Subcutaneous abdominal adipose tissue (tissue), 5 donors: ENCODE results near the gene R3HDML.
"Not testable (repeated sequence)": the region's sequence is repeated elsewhere in the genome, so short reads cannot be mapped to it uniquely, and the experiment has no call there.

Source experiments
- H3K27ac ChIP-seq: one replicate; pipeline ENCODE4 v1.7.0; 2013; ENCODE audit warnings: low read depth, mild to moderate bottlenecking, inconsistent platforms, low read length, moderate library complexity
- H3K27me3 ChIP-seq, 5 donors: one replicate each; pipeline ENCODE4 v1.7.0; 2013; ENCODE audit warnings: low read length in 5 of 5, inconsistent platforms in 1 of 5; ENCODE audit not compliant: control insufficient read depth in 5 of 5, insufficient read depth in 4 of 5
- H3K36me3 ChIP-seq, 5 donors: one replicate each; pipeline ENCODE4 v1.7.0; 2013; ENCODE audit warnings: low read length in 5 of 5; ENCODE audit not compliant: control insufficient read depth in 5 of 5, insufficient read depth in 5 of 5
- H3K4me1 ChIP-seq, 5 donors: one replicate each; pipeline ENCODE4 v1.7.0; 2013; ENCODE audit warnings: low read length in 5 of 5, mild to moderate bottlenecking in 3 of 5, moderate library complexity in 1 of 5; ENCODE audit not compliant: control insufficient read depth in 5 of 5, insufficient read depth in 5 of 5
- H3K4me3 ChIP-seq, 5 donors: one replicate each; pipeline ENCODE4 v1.7.0; 2013; ENCODE audit warnings: low read length in 5 of 5, low read depth in 1 of 5
- H3K9ac ChIP-seq, 5 donors: one replicate each; pipeline ENCODE4 v1.7.0; 2013; ENCODE audit warnings: low read length in 5 of 5, mild to moderate bottlenecking in 4 of 5, moderate library complexity in 3 of 5
- H3K9me3 ChIP-seq, 5 donors: one replicate each; pipeline ENCODE4 v1.7.0; 2013; ENCODE audit warnings: low read length in 5 of 5; ENCODE audit not compliant: control insufficient read depth in 5 of 5
- donor health status: healthy.
- donor health status: healthy.
- donor health status: healthy.
- donor health status: healthy.
- donor health status: healthy.

R3HDML gene

GRCh38 chr20:44327748-44328147 lies 9.1 kb upstream of the R3HDML start:
- not testable (repeated sequence) for H3K9ac ChIP-seq, H3K36me3 ChIP-seq, H3K4me3 ChIP-seq, H3K9me3 ChIP-seq, H3K4me1 ChIP-seq, H3K27ac ChIP-seq
- H3K27me3 ChIP-seq, result peaks cover 5 to 14% (median 12%) of the 10 kb centered on the region in 5 donors

DNA sequence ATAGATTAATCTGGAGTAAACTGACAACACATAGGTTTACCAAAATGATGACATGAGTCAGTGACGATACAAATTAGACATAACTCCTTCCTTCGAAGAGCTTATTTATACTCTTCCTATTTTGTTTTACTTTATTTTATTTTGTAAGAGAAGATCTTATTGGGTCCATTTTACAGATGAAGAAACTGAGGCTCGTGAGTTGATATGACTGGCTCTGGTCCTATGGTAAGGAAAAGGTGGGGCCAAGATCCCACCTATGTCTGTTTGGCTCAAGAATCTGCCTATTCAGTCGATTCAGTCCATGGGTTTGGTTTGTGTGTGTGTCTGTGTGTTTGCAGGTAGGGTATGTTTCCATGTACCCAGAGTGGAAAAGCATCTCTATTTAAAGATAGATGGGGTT lies 8.4 kb upstream of the R3HDML start:
- Histone ChIP-seq H3K27ac (no peak overlapping the region), H3K27me3 (peaks cover 5 to 14% (median 12%) of the 10 kb centered on the region in 5 donors), H3K9me3 (no peaks in the 10 kb centered on the region), H3K4me3 (no peak overlapping the region), H3K4me1 (peaks cover 0 to 4% (median 3%) of the 10 kb centered on the region in 5 donors), H3K9ac (no peak overlapping the region), H3K36me3 (no peaks in the 10 kb centered on the region)

- Histone ChIP-seq H3K4me1 (peaks cover 0 to 4% (median 3%) of the 10 kb centered on the region in 5 donors), H3K27ac (no peak overlapping the region), H3K36me3 (no peaks in the 10 kb centered on the region), H3K27me3 (peaks cover 14 to 36% (median 22%) of the 10 kb centered on the region in 5 donors), H3K9me3 (no peaks in the 10 kb centered on the region), H3K9ac (no peak overlapping the region), H3K4me3 (no peak overlapping the region)
Measured at GRCh38 chr20:44331201-44331600, 5.6 kb upstream of the R3HDML start.

- H3K4me3 ChIP-seq, result no peak overlapping the region
- H3K36me3 ChIP-seq, result no peaks in the 10 kb centered on the region
- no peak overlapping the region for H3K9ac ChIP-seq
- no peaks in the 10 kb centered on the region for H3K4me1 ChIP-seq
- H3K9me3 ChIP-seq, result no peaks in the 10 kb centered on the region
- H3K27ac ChIP-seq, result no peak overlapping the region
- peaks cover 24 to 41% (median 27%) of the 10 kb centered on the region in 5 donors for H3K27me3 ChIP-seq
Measured at GRCh38 chr20:44334306-44334705, 2.5 kb upstream of the R3HDML start.

GRCh38 chr20:44334709-44335108 lies 2.1 kb upstream of the R3HDML start:
- Histone ChIP-seq H3K9ac (no peak overlapping the region), H3K36me3 (no peaks in the 10 kb centered on the region), H3K4me1 (no peaks in the 10 kb centered on the region), H3K27ac (no peak overlapping the region), H3K9me3 (no peaks in the 10 kb centered on the region), H3K27me3 (peaks cover 24 to 41% (median 27%) of the 10 kb centered on the region in 5 donors), H3K4me3 (no peak overlapping the region)

- Histone ChIP-seq H3K27me3 (peaks cover 24 to 38% (median 27%) of the 10 kb centered on the region in 5 donors), H3K9ac (no peak overlapping the region), H3K9me3 (no peaks in the 10 kb centered on the region), H3K36me3 (no peaks in the 10 kb centered on the region), H3K4me1 (no peaks in the 10 kb centered on the region), H3K27ac (no peak overlapping the region), H3K4me3 (no peak overlapping the region)
Measured at GRCh38 chr20:44335675-44336074, 1.2 kb upstream of the R3HDML start.

DNA sequence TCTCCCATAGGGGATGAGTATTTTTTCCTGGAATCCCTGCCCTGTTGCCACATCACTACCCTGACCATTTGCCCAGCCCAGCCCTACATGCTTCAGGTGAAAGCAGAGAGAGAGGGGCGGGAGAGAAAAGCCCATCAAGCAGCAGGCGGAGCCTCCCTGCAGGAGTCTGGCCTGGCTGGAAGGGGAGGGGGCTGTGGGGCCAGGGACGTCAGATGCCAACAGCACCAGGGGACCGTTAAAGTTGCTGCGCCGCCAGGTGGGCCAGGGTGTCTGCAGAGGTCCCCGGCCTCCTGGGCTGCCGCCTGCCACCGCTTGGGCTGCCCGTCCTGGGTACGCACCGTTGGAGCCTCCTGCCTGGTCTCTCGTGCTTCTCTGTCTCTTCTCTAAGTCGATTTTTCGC lies 757 bp upstream of the R3HDML start:
- H3K9ac ChIP-seq, result no peak overlapping the region
- H3K36me3 ChIP-seq, result no peaks in the 10 kb centered on the region
- H3K4me3 ChIP-seq, result no peak overlapping the region
- H3K9me3 ChIP-seq, result no peaks in the 10 kb centered on the region
- H3K4me1 ChIP-seq, result no peaks in the 10 kb centered on the region
- peaks cover 24 to 38% (median 27%) of the 10 kb centered on the region in 5 donors for H3K27me3 ChIP-seq
- H3K27ac ChIP-seq, result no peak overlapping the region

GRCh38 chr20:44342248-44342647 lies 5.4 kb downstream of the R3HDML start:
- no peaks in the 10 kb centered on the region for H3K9me3 ChIP-seq
- H3K27ac ChIP-seq, result no peak overlapping the region
- no peak overlapping the region for H3K4me3 ChIP-seq
- H3K36me3 ChIP-seq, result no peaks in the 10 kb centered on the region
- H3K27me3 ChIP-seq, result peaks cover 2 to 11% (median 6%) of the 10 kb centered on the region in 5 donors
- no peaks in the 10 kb centered on the region for H3K4me1 ChIP-seq
- no peak overlapping the region for H3K9ac ChIP-seq

- Histone ChIP-seq H3K27ac (no peak overlapping the region), H3K36me3 (no peaks in the 10 kb centered on the region), H3K9me3 (no peaks in the 10 kb centered on the region), H3K4me1 (no peaks in the 10 kb centered on the region), H3K4me3 (no peak overlapping the region), H3K27me3 (peaks cover 0 to 5% (median 0%) of the 10 kb centered on the region in 5 donors), H3K9ac (no peak overlapping the region)
Measured at GRCh38 chr20:44343162-44343675, 6.4 kb downstream of the R3HDML start.

DNA sequence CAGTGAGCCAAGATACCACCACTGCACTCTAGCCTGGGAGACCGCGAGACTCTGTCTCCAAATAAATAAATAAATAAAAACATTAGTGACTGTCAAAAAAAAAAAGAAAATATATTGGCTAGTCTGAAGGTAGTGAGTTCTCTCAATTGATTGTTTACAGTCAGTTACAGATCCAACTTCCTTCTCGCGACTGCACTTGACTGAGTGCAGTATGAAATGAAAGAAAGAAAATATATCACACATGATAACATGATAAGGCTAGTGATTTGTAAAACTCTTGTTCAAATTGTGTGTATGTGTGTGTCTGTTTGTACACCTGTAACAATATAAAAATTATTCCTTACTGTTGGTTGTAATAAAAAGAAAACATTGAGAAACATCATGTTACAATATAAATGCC lies 7.9 kb downstream of the R3HDML start:
- no peaks in the 10 kb centered on the region for H3K4me1 ChIP-seq
- no peaks in the 10 kb centered on the region for H3K9me3 ChIP-seq

More for the DNA sequence above, 7.9 kb downstream of the R3HDML start:
- Histone ChIP-seq H3K36me3 (no peaks in the 10 kb centered on the region), H3K4me3 (no peak overlapping the region), H3K27me3 (peaks cover 0 to 6% (median 0%) of the 10 kb centered on the region in 5 donors), H3K27ac (no peak overlapping the region), H3K9ac (no peak overlapping the region)
